ENCODE results near the gene PHLDB2. TPM values are rescaled to one million over a fixed set of nuclear protein-coding genes. Genes with fewer than 3 reads are reported as not detected.

PHLDB2 gene
- total RNA-seq, 1 experiment from 2014 or later: 13.2 TPM

GRCh38 chr3:111870620-111871019, 11.6 kb downstream of the PHLDB2 start:
- peaks cover 37 to 40% of the 10 kb centered on the region in 2 experiments for H3K4me1 Mint-ChIP-seq
- no CpG with 5 or more reads among the region's 3 CpGs for WGBS (ENCODE audit: extremely low coverage, insufficient read length, low lambda C conversion rate)

More at GRCh38 chr3:111870620-111871019, 11.6 kb downstream of the PHLDB2 start:
- H2BK15ac ChIP-seq (ENCODE audit: low read depth, low read length): no peak overlapping the region
- no peak overlapping the region for H4K5ac ChIP-seq (ENCODE audit: insufficient read length, low read depth, low read length)
- no peak overlapping the region for H3T11ph ChIP-seq (ENCODE audit: low read length)
- no peaks in the 10 kb centered on the region for H3K27me3 Mint-ChIP-seq (ENCODE audit: low read depth)
- H2AK5ac ChIP-seq (ENCODE audit: insufficient read length, low read length): no peak overlapping the region
- no peak for TF ChIP-seq CTCF (conservative IDR thresholded peaks at IDR 0.05)
- H4K8ac ChIP-seq (replicated peaks; ENCODE audit: insufficient read length, low read depth, low read length): no peak overlapping the region
- H2BK120ac ChIP-seq (ENCODE audit: low read depth, low read length, poor library complexity, severe bottlenecking): no peak overlapping the region
- no peak overlapping the region for H2BK12ac ChIP-seq (ENCODE audit: insufficient read length, low read depth, low read length)
- H3K4ac ChIP-seq (ENCODE audit: low read depth, low read length): no peak overlapping the region
- no peaks in the 10 kb centered on the region for H3K9me3 ChIP-seq (ENCODE audit: control insufficient read depth, low read depth, low read length)
- no peak overlapping the region for H3K4me3 Mint-ChIP-seq
- H3K27ac ChIP-seq (ENCODE audit: insufficient read length, low read depth, low read length): no peak overlapping the region
- peaks cover 0 to 2% (median 0%) of the 10 kb centered on the region in 3 experiments; a peak in 2 of 7 replicates for H3K36me3 Mint-ChIP-seq (ENCODE audit: insufficient read depth in 1 of 3, low read depth in 3 of 3)
- peaks cover 4% of the 10 kb centered on the region for H3K79me1 ChIP-seq (ENCODE audit: insufficient read depth, low read depth, low read length, poor library complexity, severe bottlenecking)
- no peaks in the 10 kb centered on the region for H3K23me2 ChIP-seq (ENCODE audit: insufficient read length, low read depth, low read length, poor library complexity, severe bottlenecking)
- H3K4me2 ChIP-seq (ENCODE audit: insufficient read depth, insufficient read length, low read length): no peak overlapping the region
- no peaks in the 10 kb centered on the region for H3K9me3 Mint-ChIP-seq
- no peak overlapping the region for H3K56ac ChIP-seq (ENCODE audit: insufficient read length, low read depth, low read length)
- no peak overlapping the region for H2BK20ac ChIP-seq (ENCODE audit: low read depth, low read length, poor library complexity, severe bottlenecking)
- no peaks in the 10 kb centered on the region for H4K20me1 ChIP-seq (ENCODE audit: control insufficient read depth, insufficient read depth, insufficient read length)
- H3K4me1 ChIP-seq (ENCODE audit: insufficient read depth, low read length): peaks cover 3% of the 10 kb centered on the region; the same call in 1 of the 2 replicates
- H3K23ac ChIP-seq (ENCODE audit: insufficient read length, low read depth, low read length): no peak overlapping the region
- no peak for DNase-seq
- no peak overlapping the region for H3K9ac ChIP-seq (ENCODE audit: extremely low read depth, insufficient read length, low read length)
- H4K91ac ChIP-seq (ENCODE audit: insufficient read length, low read depth, low read length): no peak overlapping the region
- H2AFZ ChIP-seq (ENCODE audit: low read length): no peak overlapping the region
- no peak overlapping the region for H2BK5ac ChIP-seq (ENCODE audit: insufficient read length, low read length)
- H3K27me3 ChIP-seq (ENCODE audit: insufficient read depth, low read length): no peaks in the 10 kb centered on the region
- no peaks in the 10 kb centered on the region; the same call in 1 of the 2 replicates for H3K79me2 ChIP-seq (ENCODE audit: insufficient read depth, low read length)
- peak overlapping the region in 1 of 3 experiments; percentile 6; a peak in 1 of 7 replicates for H3K27ac Mint-ChIP-seq
- H3K14ac ChIP-seq (ENCODE audit: insufficient read depth, low read length): no peak overlapping the region
- H3K18ac ChIP-seq (ENCODE audit: insufficient read length, low read depth, low read length): no peak overlapping the region

Data from H9 (cell line).